HCT116 (cell line): ENCODE data around the gene TMEM52B. TPM values are rescaled to one million over a fixed set of nuclear protein-coding genes. Genes with fewer than 3 reads are reported as not detected.
A peak's percentile ranks its signal among the peaks of the same experiment; 100 is the strongest.

Experiments used
- ATAC-seq: fragments of 200-7000 bp; cut with Tn5 transposase; 2 replicates; pipeline ENCODE4 v1.9.1; 2020; ENCODE audit warnings: mild to moderate bottlenecking, moderate library complexity
- BruUV-seq: library from RNA; stranded (reverse); fragments of 400-500 nt; replicated peaks from 2 replicates; lab custom pipeline; 2021; lab: Mats Ljungman, UMichigan
- CTCF ChIA-PET: fragments of 300-600 bp; sonication (Branson Sonifier 250); formaldehyde crosslinking; loops from one replicate; lab custom pipeline; 2021; ENCODE audit warnings: antibody characterized with exemption; lab: Charles Lee
- POLR2A ChIA-PET: fragments of 300-600, 350-600 bp; sonication (Branson Sonifier 250); formaldehyde crosslinking; loops from one replicate; lab custom pipeline; 2021; ENCODE audit warnings: antibody characterized with exemption; lab: Charles Lee
- RAD21 ChIA-PET, 2 experiments: fragments of 300-600 bp; sonication (Branson Sonifier 250); formaldehyde crosslinking; loops; one replicate each; lab custom pipeline; 2023; ENCODE audit warnings: low total read pairs in 2 of 2; ENCODE audit not compliant: uncharacterized antibody in 2 of 2, unreplicated experiment in 2 of 2, low non-redundant PET in 1 of 2; lab: Charles Lee
- DNase-seq: peaks from one replicate; pipeline ENCODE4 v3.0.0-alpha.2; 2010; ENCODE audit warnings: low read depth, low spot score
- H2AFZ ChIP-seq: fragments of 200-600 bp; shearing (Covaris generic), sonication (generic); 2 replicates; pipeline ENCODE4 v1.6.1; 2017; ENCODE audit warnings: low read depth, mixed run types, mixed read lengths, antibody characterized with exemption, low read length; ENCODE audit not compliant: poor library complexity, severe bottlenecking
- H3K27ac ChIP-seq: 2 replicates; pipeline ENCODE4 v1.5.1; 2012; ENCODE audit warnings: low read depth, low read length
- H3K27me3 ChIP-seq: fragments of 200-600 bp; sonication (generic); 2 replicates; pipeline ENCODE4 v1.6.1; 2016; ENCODE audit warnings: mixed run types, low read length, mixed read lengths; ENCODE audit not compliant: insufficient read depth
- H3K36me3 ChIP-seq, 2 experiments: fragments of 200-500 bp in 1 of 2; fragments of 200-600 bp in 1 of 2; sonication (Bioruptor generic) in 1 of 2; sonication (generic) in 1 of 2; 2 replicates each; pipeline versions ENCODE4 v1.5.1 to v1.6.1; 2014 to 2016; ENCODE audit warnings: low read length in 2 of 2, inconsistent platforms in 1 of 2, mixed read lengths in 1 of 2, mixed run types in 1 of 2; ENCODE audit not compliant: insufficient read depth in 2 of 2, control insufficient read depth in 1 of 2
- H3K4me1 ChIP-seq, 2 experiments: fragments of 200-600 bp in 1 of 2; sonication (generic) in 1 of 2; 2 replicates each; pipeline versions ENCODE4 v1.5.1 to v1.6.1; 2012 to 2017; ENCODE audit warnings: low read length in 2 of 2, inconsistent platforms in 1 of 2, mild to moderate bottlenecking in 1 of 2, mixed read lengths in 1 of 2, mixed run types in 1 of 2, moderate library complexity in 1 of 2; ENCODE audit not compliant: insufficient read depth in 2 of 2, control insufficient read depth in 1 of 2
- H3K4me2 ChIP-seq: fragments of 200-600 bp; sonication (generic); 2 replicates; pipeline ENCODE4 v1.6.1; 2017; ENCODE audit warnings: mixed run types, low read length, mixed read lengths
- H3K4me3 ChIP-seq, 2 experiments: fragments of 200-600 bp in 1 of 2; sonication (generic) in 1 of 2; replicated peaks in 1 of 2; 2 replicates each; pipeline ENCODE4 v1.5.1; 2011 to 2016; ENCODE audit warnings: low read length in 2 of 2, control low read depth in 1 of 2, low read depth in 1 of 2, mild to moderate bottlenecking in 1 of 2, mixed read lengths in 1 of 2, mixed run types in 1 of 2
- H3K79me2 ChIP-seq: fragments of 200-600 bp; sonication (generic); 2 replicates; pipeline ENCODE4 v1.6.1; 2017; ENCODE audit warnings: mild to moderate bottlenecking, mixed run types, low read length, moderate library complexity, mixed read lengths; ENCODE audit not compliant: insufficient read depth
- H3K9ac ChIP-seq: fragments of 200-600 bp; sonication (generic); 2 replicates; pipeline ENCODE4 v1.6.1; 2016; ENCODE audit warnings: low read length, mixed read lengths
- H3K9me2 ChIP-seq: fragments of 200-600 bp; sonication (generic), shearing (Covaris generic); 2 replicates; pipeline ENCODE4 v1.6.1; 2017; ENCODE audit warnings: mixed run types, mild to moderate bottlenecking, moderate library complexity; ENCODE audit not compliant: insufficient read depth
- H3K9me3 ChIP-seq, 2 experiments: fragments of 200-500 bp in 1 of 2; fragments of 200-600 bp in 1 of 2; sonication (Bioruptor generic) in 1 of 2; sonication (generic) in 1 of 2; 2 replicates each; pipeline ENCODE4 v1.6.1; 2014 to 2017; ENCODE audit warnings: low read length in 2 of 2, mixed read lengths in 2 of 2, inconsistent platforms in 1 of 2, low read depth in 1 of 2, mild to moderate bottlenecking in 1 of 2, mixed run types in 1 of 2, moderate library complexity in 1 of 2; ENCODE audit not compliant: control insufficient read depth in 1 of 2, insufficient read depth in 1 of 2
- H4K20me1 ChIP-seq: fragments of 200-600 bp; sonication (generic), shearing (Covaris generic); 2 replicates; pipeline ENCODE4 v1.6.1; 2017; ENCODE audit warnings: mixed run types, mild to moderate bottlenecking, moderate library complexity; ENCODE audit not compliant: insufficient read depth
- ATF3 ChIP-seq: IDR thresholded peaks from 2 replicates; pipeline ENCODE4 v1.6.1; 2012
- CEBPB ChIP-seq: IDR thresholded peaks from 2 replicates; pipeline ENCODE4 v1.6.1; 2012; ENCODE audit warnings: low read depth
- CTCF ChIP-seq, 3 experiments: fragments of 200-600 bp in 1 of 3; sonication (generic) in 1 of 3; IDR thresholded peaks in 2 of 3; conservative IDR thresholded peaks in 1 of 3; 2 replicates each; pipeline ENCODE4 v1.5.1; 2012 to 2017; ENCODE audit warnings: low read depth in 2 of 3, low read length in 2 of 3, antibody characterized with exemption in 1 of 3, borderline replicate concordance in 1 of 3, control low read depth in 1 of 3, mild to moderate bottlenecking in 1 of 3, mixed read lengths in 1 of 3, mixed run types in 1 of 3, moderate library complexity in 1 of 3; ENCODE audit not compliant: insufficient read depth in 1 of 3
- ELF1 ChIP-seq: IDR thresholded peaks from 2 replicates; pipeline ENCODE4 v1.6.1; 2012; ENCODE audit warnings: low read depth, borderline replicate concordance
- MAX ChIP-seq: IDR thresholded peaks from 2 replicates; pipeline ENCODE4 v1.6.1; 2012
- POLR2AphosphoS5 ChIP-seq: IDR thresholded peaks from 2 replicates; pipeline ENCODE4 v1.6.1; 2011; ENCODE audit warnings: mild to moderate bottlenecking, low read depth, low read length, moderate library complexity
- RAD21 ChIP-seq: IDR thresholded peaks from 2 replicates; pipeline ENCODE4 v1.6.1; 2012; ENCODE audit warnings: low read depth, mild to moderate bottlenecking
- SP1 ChIP-seq: IDR thresholded peaks from 2 replicates; pipeline ENCODE4 v1.6.1; 2012; ENCODE audit warnings: low read depth
- SRF ChIP-seq: IDR thresholded peaks from 2 replicates; pipeline ENCODE4 v1.6.1; 2012; ENCODE audit warnings: low read depth
- ZNF274 ChIP-seq: fragments of 200-500 bp; sonication (Bioruptor generic); IDR thresholded peaks from 2 replicates; pipeline ENCODE4 v1.6.1; 2014; ENCODE audit warnings: mild to moderate bottlenecking, low read depth, low read length, inconsistent platforms
- intact Hi-C: fragments of 100-400 bp; cut with micrococcal nuclease; formaldehyde crosslinking; loops from 2 replicates; pipeline ENCODE4 v1.10.0; 2022
- total RNA-seq: library from RNA; stranded (reverse); gene quantifications from one replicate; pipeline ENCODE4 v1.2.1, GENCODE V29; 2021; ENCODE audit not compliant: unreplicated experiment

Gene TMEM52B
- total RNA-seq, 1 experiment from 2014 or later = not detected

DNA sequence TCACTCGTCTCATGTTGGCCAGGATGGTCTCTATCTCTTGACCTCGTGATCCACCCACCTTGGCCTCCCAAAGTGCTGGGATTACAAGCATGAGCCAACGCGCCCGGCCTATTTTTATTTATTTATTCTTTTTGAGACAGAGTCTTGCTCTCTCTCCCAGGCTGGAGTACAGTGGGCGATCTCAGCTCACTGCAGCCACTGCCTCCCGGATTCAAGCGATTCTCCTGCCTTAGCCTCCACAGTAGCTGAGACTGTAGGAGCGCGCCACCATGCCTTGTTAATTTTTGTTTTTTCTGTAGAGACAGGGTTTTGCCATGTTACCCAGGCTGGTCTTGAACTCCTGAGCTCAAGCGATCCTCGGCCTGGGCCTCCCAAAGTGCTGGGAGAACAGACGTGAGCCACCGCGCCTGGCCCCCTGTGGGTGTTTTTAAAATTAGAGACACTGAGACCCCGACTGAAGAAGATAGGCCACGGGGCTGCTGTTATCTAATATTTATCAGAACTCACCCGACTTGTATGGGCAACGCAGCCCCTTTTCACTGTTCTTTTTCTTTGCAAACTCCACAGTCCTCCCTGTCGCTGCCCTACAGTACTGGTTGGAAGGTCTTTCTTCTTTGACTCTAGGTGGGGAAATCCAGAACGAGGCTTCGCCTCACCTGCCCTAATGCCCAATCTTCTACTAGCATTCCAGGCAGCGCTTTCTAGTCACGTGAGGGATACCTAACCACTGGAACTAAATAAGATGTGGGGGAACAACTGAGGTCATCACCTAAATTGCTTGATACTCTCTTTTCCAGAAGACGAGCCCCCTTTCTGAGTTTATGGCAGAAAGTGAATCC, 32.5 kb downstream of the TMEM52B start:
- H3K4me3 ChIP-seq = peak overlapping the region in 1 of 2 experiments; percentile 89; a peak in 1 of 4 replicates
- DNase-seq (no peak), ATAC-seq (no peak)
- H3K9ac ChIP-seq = peak overlapping the region; percentile 93
- TF ChIP-seq CEBPB = no peak
- no TSS peak for BruUV-seq
- H3K9me2 ChIP-seq = no peaks in the 10 kb centered on the region
- POLR2A ChIA-PET = no interaction called here
- H4K20me1 ChIP-seq = no peaks in the 10 kb centered on the region
- H3K27me3 ChIP-seq = no peaks in the 10 kb centered on the region
- RAD21 ChIA-PET = no interaction called here
- H2AFZ ChIP-seq = no peak overlapping the region
- peaks cover 22 to 44% of the 10 kb centered on the region in 2 experiments; a peak in 3 of 4 replicates for H3K4me1 ChIP-seq
- CTCF ChIA-PET = interaction anchor here (1.1 kb wide), 1 partner anchor 24 kb away, joined by 3 read pairs; no protein-coding TSS in a partner anchor
- peak overlapping the region; percentile 79; the same call in 1 of the 2 replicates for H3K27ac ChIP-seq
- H3K4me2 ChIP-seq = peak overlapping the region; percentile 81
- no peaks in the 10 kb centered on the region for H3K36me3 ChIP-seq
- intact Hi-C loops = no loop called here
- H3K9me3 ChIP-seq = no peaks in the 10 kb centered on the region
- H3K79me2 ChIP-seq = peaks cover 15% of the 10 kb centered on the region

GRCh38 chr12:10211940-10212738, 33.3 kb downstream of the TMEM52B start:
- no peaks in the 10 kb centered on the region for H3K9me3 ChIP-seq
- H3K36me3 ChIP-seq = no peaks in the 10 kb centered on the region
- peak; percentile 91 for ATAC-seq
- peak overlapping the region; percentile 84 to 89 for H3K4me3 ChIP-seq
- H3K4me1 ChIP-seq = peaks cover 22 to 44% of the 10 kb centered on the region in 2 experiments; a peak in 3 of 4 replicates
- peak overlapping the region; percentile 81 for H3K4me2 ChIP-seq
- H3K27ac ChIP-seq = peak overlapping the region; percentile 79
- intact Hi-C loops = loop anchor here (1.0 to 2.0 kb wide), 3 partner anchors 401 to 537 kb away; partner anchors contain the start of gene MAGOHB
- DNase-seq = peak; percentile 96
- RAD21 ChIA-PET = no interaction called here
- BruUV-seq = TSS peak; percentile 79
- POLR2A ChIA-PET = interaction anchor here (0.8 kb wide), 1 partner anchor 53 kb away, joined by 3 read pairs; no protein-coding TSS in a partner anchor
- no peaks in the 10 kb centered on the region for H3K27me3 ChIP-seq
- peak overlapping the region; percentile 93 for H3K9ac ChIP-seq
- no peaks in the 10 kb centered on the region for H3K9me2 ChIP-seq
- peaks cover 15% of the 10 kb centered on the region for H3K79me2 ChIP-seq
- H2AFZ ChIP-seq = no peak overlapping the region
- CTCF ChIA-PET = interaction anchor here (1.1 to 1.6 kb wide), 2 partner anchors 23 to 59 kb away, joined by 3 to 7 read pairs; no protein-coding TSS in a partner anchor
- no peaks in the 10 kb centered on the region for H4K20me1 ChIP-seq
- TF ChIP-seq ZNF274 = no peak
- no peak for TF ChIP-seq CTCF (IDR thresholded peaks at IDR 0.05 in 2 of 3, conservative IDR thresholded peaks at IDR 0.05 in 1 of 3; ENCODE audit: borderline replicate concordance in 1 of 3, insufficient read depth in 1 of 3, low read depth in 2 of 3, low read length in 2 of 3)
- no peak for TF ChIP-seq ELF1
- peak; percentile 18; the same call in 1 of the 2 replicates for TF ChIP-seq CEBPB
- peak; percentile 70 for TF ChIP-seq ATF3
- no peak for TF ChIP-seq RAD21
- TF ChIP-seq SP1 = peak; percentile 86
- TF ChIP-seq MAX = peak; percentile 93
- TF ChIP-seq POLR2AphosphoS5 = peak; percentile 26; the same call in 1 of the 2 replicates
- peak; percentile 45; the same call in 1 of the 2 replicates for TF ChIP-seq SRF
